D721Med (cell line): ENCODE data around the gene PIGA.
"Not testable (repeated sequence)": the region's sequence is repeated elsewhere in the genome, so short reads cannot be mapped to it uniquely, and the experiment has no call there.

ENCODE experiments used
- DNase-seq: peaks from one replicate; pipeline ENCODE4 v3.0.0; 2011; ENCODE audit warnings: low spot score; ENCODE audit not compliant: insufficient read length
- FAIRE-seq: peaks from 2 replicates; lab custom pipeline; 2011; peaks lifted over from hg19 to GRCh38; lab: Jason Lieb, UNC
- CTCF ChIP-seq: IDR thresholded peaks from 2 replicates; pipeline ENCODE4 v1.5.1; 2012; ENCODE audit warnings: mild to moderate bottlenecking, control low read depth; ENCODE audit not compliant: insufficient read depth; ENCODE audit errors: missing control alignments

The PIGA gene

GRCh38 chrX:15274946-15275345, 60.4 kb downstream of the PIGA start:
- FAIRE-seq (no peak), DNase-seq (no peak)
- no peak for TF ChIP-seq CTCF

- not testable (repeated sequence) for FAIRE-seq, DNase-seq
Observed at GRCh38 chrX:15273275-15273674, 62.0 kb downstream of the PIGA start.

GRCh38 chrX:15271757-15272156, 63.6 kb downstream of the PIGA start:
- FAIRE-seq (no peak), DNase-seq (no peak)
- TF ChIP-seq CTCF: no peak

- DNase-seq (no peak), FAIRE-seq (no peak)
- no peak for TF ChIP-seq CTCF
Observed at GRCh38 chrX:15269618-15270521, 65.5 kb downstream of the PIGA start, which contains the start of gene ASB9. Gene ASB9, minus strand, starts transcription at chrX:15270083. Its CDS starts 209 bp downstream, at chrX:15269874.
